Activated CD4-positive, alpha-beta T cell treated with anti-CD3 and anti-CD28 coated beads, Interleukin-2, Interleukin-6, amounts not matched to agents 100 ng/mL and 50 ng/mL, durations not matched to agents 16 hours and 8 hours (primary cell): ENCODE data around the gene GCLC.
"Not testable (repeated sequence)": the region's sequence is repeated elsewhere in the genome, so short reads cannot be mapped to it uniquely, and the experiment has no call there.

Experiments
- DNase-seq: peaks from one replicate; pipeline ENCODE4 v3.0.0-alpha.2; 2020

The GCLC gene

GRCh38 chr6:53544470-53545308 is at the start of gene GCLC:
TSS of gene GCLC (minus strand) at chr6:53545101. CDS start at chr6:53544645, 456 bp downstream.
- peak; percentile 96 for DNase-seq

DNA sequence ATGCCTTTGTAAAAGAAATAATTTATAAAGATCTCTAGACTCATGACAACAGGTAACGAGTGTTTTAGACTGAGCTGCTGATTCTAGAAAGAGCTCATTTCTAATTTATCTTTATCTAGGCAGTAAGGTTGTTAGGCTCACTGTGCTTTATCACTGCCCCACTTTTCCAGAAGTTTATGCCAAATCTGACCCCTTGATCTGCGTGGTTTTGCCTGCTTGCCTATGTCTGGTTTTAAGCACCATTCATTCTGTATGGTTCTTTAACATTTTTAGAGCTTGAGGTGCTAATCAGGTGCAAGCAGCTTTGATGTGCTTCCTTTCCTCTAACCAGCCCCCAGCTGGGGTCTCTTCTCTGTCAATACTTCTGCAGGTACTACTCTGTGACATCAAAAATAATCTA is 49.7 kb upstream of the GCLC start:
- DNase-seq: no peak

DNA sequence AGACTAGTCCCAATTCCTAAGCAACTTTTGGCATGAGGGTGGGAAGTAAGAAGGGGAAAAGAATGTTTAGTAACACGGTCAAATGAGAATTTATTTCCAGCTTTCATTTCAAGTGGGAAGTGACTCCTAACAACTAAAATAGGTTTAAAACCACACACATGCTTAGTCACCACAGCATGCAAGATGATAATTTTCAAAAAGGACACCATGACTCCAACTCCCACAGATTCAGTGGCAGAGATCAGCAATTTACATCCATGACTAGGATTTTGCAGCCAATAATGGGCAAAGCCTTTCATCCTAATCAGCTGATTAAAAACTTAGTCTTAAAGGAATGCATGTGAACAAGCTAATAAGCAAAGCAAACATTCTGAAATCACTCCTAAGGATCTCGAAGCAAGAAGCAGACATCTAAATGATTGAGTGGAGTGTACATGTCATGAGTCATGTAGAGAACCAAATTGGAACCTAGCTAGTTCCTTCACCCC is 48.1 kb upstream of the GCLC start:
- no peak for DNase-seq

DNA sequence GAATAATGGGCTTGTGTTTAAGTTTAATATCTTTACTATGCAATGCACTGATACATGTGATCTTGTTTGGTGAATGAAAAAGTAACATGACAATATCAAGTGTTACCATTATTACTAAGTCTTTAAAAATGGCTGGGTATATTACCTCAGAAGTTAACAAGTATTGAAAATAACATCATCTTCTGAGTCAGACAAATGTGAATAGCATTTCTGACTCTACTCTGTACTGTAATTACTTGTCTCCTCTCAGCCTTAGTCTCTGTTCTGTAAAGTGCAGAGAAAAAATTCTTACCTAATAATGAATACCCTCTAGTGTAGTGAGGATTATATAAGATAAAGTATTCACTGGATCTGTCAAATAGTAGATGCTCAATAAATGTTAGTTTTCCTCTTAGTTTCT is 47.0 kb upstream of the GCLC start:
- DNase-seq: no peak

DNA sequence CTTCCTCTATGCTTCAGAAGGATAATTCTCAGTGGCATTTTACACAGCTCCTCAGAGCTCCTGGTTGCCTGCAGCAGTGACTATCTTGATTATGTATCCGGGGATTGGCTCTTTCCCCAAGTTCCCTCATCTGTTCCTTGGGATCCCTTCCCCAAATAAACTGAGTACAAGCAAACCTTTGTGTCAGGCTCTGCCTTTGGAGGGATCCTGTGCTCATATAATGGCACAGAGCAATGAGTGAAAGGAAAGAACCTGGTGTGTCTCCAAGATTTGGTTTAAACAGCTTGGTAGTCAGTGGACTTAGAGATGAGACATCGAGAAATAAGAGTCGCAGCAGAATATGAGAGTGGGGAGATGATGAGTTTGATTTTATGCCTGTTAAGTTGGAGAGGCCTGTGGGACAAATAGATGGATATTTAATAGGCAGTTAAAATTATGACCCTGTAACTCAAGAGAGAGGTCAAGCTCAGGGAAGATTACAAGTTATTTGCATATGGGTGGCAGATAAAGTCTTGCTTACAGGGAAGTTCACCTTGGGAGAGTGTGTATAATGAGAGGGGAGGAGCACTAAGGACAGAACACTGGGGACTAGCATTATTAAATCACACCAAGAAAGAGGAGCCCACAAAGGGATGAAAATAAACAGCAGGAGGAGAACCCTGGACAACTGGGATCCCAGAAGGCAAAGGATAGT is 44.1 kb upstream of the GCLC start:
- DNase-seq: no peak

GRCh38 chr6:53587291-53587690 is 42.4 kb upstream of the GCLC start:
- DNase-seq: no peak

DNA sequence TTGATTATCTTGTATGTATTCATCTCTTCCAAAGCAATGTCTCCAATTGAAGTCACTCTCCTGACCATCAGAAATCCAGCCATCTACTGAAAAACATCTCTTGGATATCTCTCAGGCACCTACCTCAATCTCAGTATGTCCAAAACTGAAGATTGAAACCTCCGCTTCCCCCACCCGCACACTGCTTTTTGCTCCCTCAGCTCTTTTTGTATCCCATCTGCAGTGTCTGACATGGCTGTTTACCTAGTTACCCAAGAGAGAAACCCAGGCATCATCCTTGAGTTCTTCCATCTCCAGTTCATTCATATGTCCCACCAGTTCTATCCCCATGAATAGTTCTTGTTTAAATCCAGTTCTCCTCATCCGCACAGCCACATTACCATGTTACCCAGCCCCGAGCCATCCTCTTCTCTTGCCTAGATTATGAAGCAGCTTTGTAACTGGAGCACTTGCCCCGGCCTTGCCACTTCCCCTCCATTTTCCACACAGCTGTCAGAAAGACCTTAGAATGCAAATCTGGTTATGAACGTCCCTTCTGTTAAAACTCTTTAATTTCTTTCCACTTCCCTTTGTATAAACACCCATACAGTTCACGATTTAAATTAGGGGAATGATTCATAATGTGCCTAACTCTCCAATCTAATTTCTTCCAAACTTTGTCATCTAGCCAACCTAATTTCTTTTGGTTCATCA is 40.5 kb upstream of the GCLC start:
- no peak for DNase-seq

DNA sequence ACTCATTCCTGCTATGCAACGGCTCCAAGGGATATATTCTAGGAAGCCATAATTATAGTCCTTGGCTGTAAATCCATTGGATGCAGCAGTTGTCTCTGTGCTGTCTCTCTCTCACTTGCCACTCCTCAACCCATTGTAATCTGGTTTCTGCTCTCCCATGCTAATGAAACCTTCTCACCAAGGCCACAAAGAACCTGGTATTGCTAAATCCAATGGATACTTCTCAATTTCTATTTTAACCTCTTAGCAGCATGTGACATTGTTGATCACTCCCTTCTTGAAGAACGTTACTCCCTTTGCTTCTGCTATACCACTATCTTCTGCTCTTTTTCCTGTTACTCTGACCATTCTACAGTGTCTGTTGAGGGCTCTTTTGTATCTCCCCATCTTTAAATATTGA is 39.8 kb upstream of the GCLC start:
- no peak for DNase-seq

- no peak for DNase-seq
These were observed 38.5 kb upstream of the GCLC start for GRCh38 chr6:53583451-53583850.

GRCh38 chr6:53582963-53583362 is 38.1 kb upstream of the GCLC start:
- no peak for DNase-seq

DNA sequence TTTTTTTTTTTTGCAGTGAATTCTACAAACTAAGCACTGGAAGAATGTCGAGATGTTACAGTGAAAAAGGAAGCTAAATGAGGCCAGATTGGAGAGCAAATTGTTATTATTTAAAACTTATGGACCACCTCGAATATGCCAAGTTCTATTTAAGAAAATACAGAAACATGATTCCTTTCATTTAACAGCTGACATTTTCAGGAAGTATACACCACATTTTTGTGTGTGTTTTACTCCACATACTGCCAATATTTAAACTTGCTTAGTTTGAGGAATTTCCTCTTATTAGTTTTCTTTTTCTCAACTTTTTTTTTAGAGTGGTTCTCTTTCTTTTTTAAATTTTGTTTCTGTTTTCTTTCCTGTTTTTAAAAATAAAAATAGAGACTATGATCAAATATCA is 37.0 kb upstream of the GCLC start:
- DNase-seq: no peak

- DNase-seq: no peak
These were observed 36.4 kb upstream of the GCLC start for GRCh38 chr6:53581173-53581773.

DNA sequence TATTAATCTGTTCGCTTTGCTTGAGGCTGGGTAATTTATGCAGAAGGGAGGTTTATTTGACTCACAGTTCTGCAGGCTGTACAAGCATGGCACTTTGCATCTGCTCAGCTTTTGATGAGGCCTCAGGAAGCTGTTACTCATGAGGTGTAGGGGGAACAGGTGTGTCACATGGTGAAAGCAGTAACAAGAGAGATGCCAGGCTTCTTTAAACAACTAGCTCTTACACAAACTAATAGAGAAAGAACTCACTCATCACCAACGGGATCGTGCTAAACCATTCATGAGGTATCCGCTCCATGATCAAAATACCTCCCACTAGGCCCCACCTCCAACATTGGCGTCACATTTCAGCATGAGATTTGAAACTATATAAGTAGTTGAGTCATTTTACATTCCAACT is 34.4 kb upstream of the GCLC start:
- DNase-seq: peak; percentile 14

GRCh38 chr6:53578371-53578770 is 33.5 kb upstream of the GCLC start:
- no peak for DNase-seq

DNA sequence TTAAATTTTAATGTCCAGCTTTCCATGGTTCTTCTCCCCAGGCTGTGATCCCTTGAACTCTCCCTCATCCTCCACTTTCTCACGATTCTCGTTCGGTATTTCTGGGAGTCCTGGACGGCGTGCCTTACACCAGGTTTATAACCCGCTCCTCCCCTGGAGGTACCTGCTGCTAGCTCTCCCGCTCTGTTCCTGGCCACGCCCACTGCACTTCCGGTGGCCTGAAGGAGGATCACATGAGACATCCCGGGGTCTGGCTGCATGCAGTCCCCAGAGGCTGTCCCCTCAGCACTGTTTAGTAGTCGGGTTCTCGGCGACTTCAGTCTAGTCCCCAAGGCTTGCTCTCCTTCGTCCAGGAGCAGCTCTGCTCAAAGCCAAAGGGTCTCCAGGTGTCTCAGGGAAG is 28.4 kb upstream of the GCLC start:
- DNase-seq: no peak

DNA sequence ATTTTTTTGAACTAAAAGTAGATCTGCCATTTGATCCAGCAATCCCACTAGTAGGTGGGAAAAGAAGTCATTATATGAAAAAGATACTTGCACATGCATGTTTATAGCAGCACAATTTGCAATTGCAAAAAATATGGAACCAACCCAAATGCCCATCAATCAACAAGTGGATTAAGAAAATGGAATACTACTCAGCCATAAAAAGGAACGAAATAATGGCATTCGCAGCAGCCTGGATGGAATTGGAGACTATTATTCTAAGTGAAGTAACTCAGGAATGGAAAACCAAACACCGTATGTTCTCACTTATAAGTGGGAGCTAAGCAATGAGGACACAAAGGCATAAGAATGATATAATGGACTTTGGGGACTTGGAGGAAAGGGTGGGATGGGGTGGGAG is 27.5 kb upstream of the GCLC start:
- not testable (repeated sequence) for DNase-seq

GRCh38 chr6:53568776-53569616 is 24.1 kb upstream of the GCLC start:
- DNase-seq: no peak

GRCh38 chr6:53567701-53568100 is 22.8 kb upstream of the GCLC start:
- DNase-seq: no peak

GRCh38 chr6:53566755-53567154 is 21.9 kb upstream of the GCLC start:
- no peak for DNase-seq

DNA sequence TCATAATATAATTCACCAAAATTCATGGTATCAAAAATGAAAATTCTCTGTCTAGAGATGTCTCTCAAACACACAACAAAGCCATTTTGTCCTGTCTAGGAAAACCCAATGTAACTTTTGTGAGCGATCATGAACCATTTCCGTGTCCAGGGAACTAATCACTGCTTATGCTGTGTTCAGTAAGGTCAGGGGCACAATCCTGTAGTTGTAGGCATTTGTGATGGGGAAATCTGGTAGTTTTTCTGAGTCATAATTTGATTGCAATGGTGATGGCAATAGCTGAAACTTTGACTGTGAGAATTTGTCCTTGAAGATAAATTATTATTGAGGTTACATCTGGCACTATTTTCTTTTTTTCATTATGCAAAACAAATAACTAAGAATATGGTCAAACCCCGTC is 21.0 kb upstream of the GCLC start:
- no peak for DNase-seq

DNA sequence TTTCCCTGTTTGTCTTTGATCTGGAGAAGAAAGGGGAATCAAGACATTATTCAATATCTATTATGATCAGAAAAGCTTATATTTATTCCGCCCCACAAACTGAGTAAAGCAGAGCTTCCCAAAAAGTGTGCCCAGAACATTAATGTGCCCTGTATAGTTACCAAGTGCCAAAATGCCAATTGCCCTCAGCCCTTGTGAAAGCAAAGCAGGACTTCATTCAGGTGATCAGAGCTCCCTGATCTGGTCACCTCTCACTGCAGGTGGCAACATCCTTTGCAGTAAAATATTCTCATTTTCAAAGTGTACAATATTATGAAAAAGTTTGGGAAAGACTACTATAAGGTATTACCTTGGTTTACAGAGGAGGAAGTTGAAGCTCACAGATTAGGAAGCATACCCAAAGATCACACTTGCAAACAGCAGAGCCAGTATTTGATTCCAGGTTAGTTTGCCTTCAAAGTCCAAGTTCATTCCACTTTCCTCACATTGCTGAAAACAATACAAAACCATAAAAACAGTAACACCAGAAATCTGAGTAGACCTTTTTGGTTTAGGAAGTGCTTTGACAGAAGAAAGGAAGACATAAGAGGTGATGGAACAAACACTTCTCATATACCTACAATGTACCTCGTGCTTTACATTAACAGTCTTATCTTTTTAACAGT is 19.6 kb upstream of the GCLC start:
- DNase-seq: no peak
